ENCODE results near the gene PDK2. TPM values are rescaled to one million over a fixed set of nuclear protein-coding genes. Genes with fewer than 3 reads are reported as not detected.

The PDK2 gene
- total and polyA plus RNA-seq, 9 of the 15 experiments (the other 6 are each of a cell fraction or from before 2014, with no cell fraction given), result 0.03 to 2.5 (median 1.4) TPM

GRCh38 chr17:50101346-50102163 lies 6.4 kb downstream of the PDK2 start (continued):
- TF ChIP-seq CHD1 (IDR thresholded peaks at IDR 0.05; ENCODE audit: low read length) (no peak), TFAP4 (CRISPR knock-in tag; IDR thresholded peaks at IDR 0.05; ENCODE audit: borderline replicate concordance) (peak; percentile 86; the same call in 1 of the 2 replicates), EZH2 (IDR thresholded peaks at IDR 0.05; ENCODE audit: borderline replicate concordance, low read depth, low read length) (no peak), DACH1 (IDR thresholded peaks at IDR 0.05; ENCODE audit: partially characterized antibody) (no peak), ZSCAN29 (IDR thresholded peaks at IDR 0.05) (no peak), ZNF696 (CRISPR knock-in tag; conservative IDR thresholded peaks at IDR 0.05) (no peak), MXD1 (CRISPR knock-in tag; IDR thresholded peaks at IDR 0.05; ENCODE audit: borderline replicate concordance, poor library complexity, severe bottlenecking) (no peak), MCM2 (IDR thresholded peaks at IDR 0.05; ENCODE audit: low read depth) (no peak), NFATC3 (IDR thresholded peaks at IDR 0.05) (no peak), PHF21A (IDR thresholded peaks at IDR 0.05; ENCODE audit: borderline replicate concordance, low read depth) (no peak), ZNF644 (tag; IDR thresholded peaks at IDR 0.05; ENCODE audit: low read depth) (no peak), C11orf30 (IDR thresholded peaks at IDR 0.05; ENCODE audit: low read depth) (no peak), NBN (IDR thresholded peaks at IDR 0.05; ENCODE audit: low read depth) (no peak), CAMTA2 (CRISPR knock-in tag; conservative IDR thresholded peaks at IDR 0.05) (no peak), ZNF146 (CRISPR knock-in tag; IDR thresholded peaks at IDR 0.05; ENCODE audit: unreplicated experiment) (no peak), HES1 (IDR thresholded peaks at IDR 0.05; ENCODE audit: low read depth) (no peak), CREM (IDR thresholded peaks at IDR 0.05; ENCODE audit: low read depth) (peak; percentile 43; the same call in 1 of the 2 replicates), ZNF143 (CRISPR knock-in tag; IDR thresholded peaks at IDR 0.05) (no peak), ZNF41 (CRISPR knock-in tag; conservative IDR thresholded peaks at IDR 0.05) (no peak), POLR3G (IDR thresholded peaks at IDR 0.05; ENCODE audit: extremely low read depth, insufficient read length, insufficient replicate concordance) (no peak), FIP1L1 (IDR thresholded peaks at IDR 0.05; ENCODE audit: low read depth, low read length, poor library complexity, severe bottlenecking) (no peak), EP400 (IDR thresholded peaks at IDR 0.05) (no peak), MBD1 (CRISPR knock-in tag; IDR thresholded peaks at IDR 0.05) (no peak), OTX1 (CRISPR knock-in tag; IDR thresholded peaks at IDR 0.05) (no peak), MLX (CRISPR knock-in tag; conservative IDR thresholded peaks at IDR 0.05) (no peak), ZNF408 (CRISPR knock-in tag; IDR thresholded peaks at IDR 0.05; ENCODE audit: low read depth) (no peak)

All from K562 (cell line).